Measurements from ENCODE around the gene RANGAP1. TPM values are rescaled to one million over a fixed set of nuclear protein-coding genes. Genes with fewer than 3 reads are reported as not detected.

Gene RANGAP1
- total and polyA plus RNA-seq, 7 donors: 18.7 to 64.8 (median 30.7) TPM

DNA sequence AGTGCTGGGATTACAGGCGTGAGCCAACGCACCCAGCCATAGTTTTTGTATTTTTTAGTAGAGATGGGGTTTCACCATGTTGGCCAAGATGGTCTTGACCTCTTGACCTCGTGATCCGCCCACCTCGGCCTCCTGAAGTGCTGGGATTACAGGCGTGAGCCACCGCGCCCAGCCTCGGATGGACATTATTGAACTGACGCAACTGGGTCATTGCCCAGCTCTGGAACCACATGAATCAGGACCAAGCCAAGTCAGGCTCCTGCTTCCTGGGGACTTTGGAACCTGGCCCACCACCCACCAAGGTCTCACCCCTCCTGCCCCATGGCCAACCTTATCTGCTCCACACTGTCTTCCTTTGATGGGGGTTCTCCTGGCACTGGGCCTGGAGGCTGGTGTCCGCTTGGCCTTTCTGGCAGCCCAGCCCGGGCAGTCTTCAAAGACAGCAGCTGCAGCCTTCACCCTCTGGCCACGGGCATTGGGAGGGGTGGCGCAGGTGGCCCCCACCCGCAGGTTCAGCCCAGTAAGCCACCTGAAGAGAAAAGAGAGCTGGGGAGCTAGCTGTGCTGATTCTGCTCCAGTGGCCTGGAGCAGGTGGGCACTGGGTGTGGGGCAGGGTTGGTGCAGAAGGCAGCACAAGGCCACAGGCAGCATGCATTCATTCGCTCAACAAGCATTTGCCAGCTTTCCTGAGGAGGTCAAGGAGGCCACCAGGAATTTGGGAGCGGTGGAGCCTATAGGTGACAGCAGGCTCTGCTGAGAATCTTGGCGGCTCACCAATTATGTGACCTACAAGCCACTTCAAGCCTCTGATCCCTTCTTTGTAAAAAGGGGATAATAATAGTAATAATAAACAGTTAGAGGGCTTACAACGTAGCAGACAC lies 50.9 kb downstream of the RANGAP1 start:
- Histone ChIP-seq H3K4me1 (peaks cover 0 to 25% (median 22%) of the 10 kb centered on the region in 4 donors), H3K27ac (no peak overlapping the region), H3K36me3 (peaks cover 0 to 16% (median 4%) of the 10 kb centered on the region in 4 donors), H3K27me3 (no peaks in the 10 kb centered on the region), H3K9me3 (no peaks in the 10 kb centered on the region), H3K4me3 (no peak overlapping the region)
- intact Hi-C loops (cut with DNase I): no loop called here
- DNase-seq: no peak
- no peak for TF ChIP-seq POLR2A (IDR thresholded peaks at IDR 0.05)
- no peak for TF ChIP-seq EP300 (IDR thresholded peaks at IDR 0.05)
- no peak for TF ChIP-seq POLR2AphosphoS5 (IDR thresholded peaks at IDR 0.05)
- no peak for TF ChIP-seq CTCF (IDR thresholded peaks at IDR 0.05)
- WGBS, 2 donors: 81 to 83% methylated on average over 19 of the region's 19 CpGs

DNA sequence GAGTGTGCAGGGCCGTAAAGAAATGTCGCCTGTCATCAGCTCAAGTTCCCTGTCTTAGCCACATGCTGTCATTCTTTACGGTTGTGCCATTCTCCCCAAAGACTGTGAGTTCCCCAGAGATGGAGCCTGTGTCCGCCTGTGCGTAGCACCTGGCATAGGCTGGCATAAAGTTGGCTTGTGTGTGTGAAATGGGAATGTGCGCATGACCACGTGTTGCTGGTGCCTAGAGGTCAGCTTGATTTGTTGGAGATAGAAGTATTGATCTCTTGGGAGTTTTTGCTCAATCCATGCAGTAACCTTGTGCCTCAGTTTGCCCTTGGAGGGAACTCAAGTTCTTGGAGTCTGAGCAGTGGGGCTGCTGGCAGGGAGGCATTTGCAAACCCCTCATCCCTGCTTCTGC lies 54.6 kb downstream of the RANGAP1 start:
- Histone ChIP-seq H3K9me3 (no peaks in the 10 kb centered on the region), H3K4me1 (peaks cover 0 to 2% (median under 1%) of the 10 kb centered on the region in 4 donors), H3K27me3 (no peaks in the 10 kb centered on the region), H3K27ac (no peak overlapping the region), H3K36me3 (peaks cover 7 to 44% (median 21%) of the 10 kb centered on the region in 4 donors), H3K4me3 (no peak overlapping the region)
- no peak for TF ChIP-seq CTCF (IDR thresholded peaks at IDR 0.05)
- TF ChIP-seq EP300 (IDR thresholded peaks at IDR 0.05): no peak
- no peak for TF ChIP-seq POLR2A (IDR thresholded peaks at IDR 0.05)
- no peak for TF ChIP-seq POLR2AphosphoS5 (IDR thresholded peaks at IDR 0.05)
- intact Hi-C loops (cut with DNase I): no loop called here
- no peak for DNase-seq
- WGBS, 2 donors: 78 to 85% methylated on average over 7 of the region's 7 CpGs

DNA sequence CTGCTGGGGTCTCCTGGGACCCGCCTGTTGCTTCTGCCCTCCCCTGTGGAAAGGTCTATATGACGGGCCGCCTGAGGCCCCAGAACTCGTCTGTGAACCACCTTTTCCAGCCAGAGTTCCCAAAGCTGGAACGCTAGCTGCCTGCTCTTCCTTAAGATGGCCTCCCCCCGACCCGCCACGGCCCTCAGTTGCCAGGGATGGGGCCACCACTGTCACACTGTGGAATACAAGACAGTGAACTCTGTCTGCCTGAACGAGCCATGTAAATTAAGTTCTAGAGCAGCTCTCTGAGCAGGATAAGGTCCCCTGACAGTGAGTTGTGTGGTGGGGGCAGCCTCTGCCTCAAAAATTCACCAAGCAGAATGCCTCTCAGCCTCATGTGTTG lies 55.6 kb downstream of the RANGAP1 start:
- H3K9me3 ChIP-seq: no peaks in the 10 kb centered on the region
- no peak overlapping the region for H3K4me3 ChIP-seq
- no peak for DNase-seq
- no peaks in the 10 kb centered on the region for H3K4me1 ChIP-seq
- H3K36me3 ChIP-seq: peaks cover 16 to 54% (median 30%) of the 10 kb centered on the region in 4 donors
- H3K27ac ChIP-seq: no peak overlapping the region
- TF ChIP-seq CTCF (IDR thresholded peaks at IDR 0.05): no peak
- no peak for TF ChIP-seq POLR2AphosphoS5 (IDR thresholded peaks at IDR 0.05)
- no peak for TF ChIP-seq EP300 (IDR thresholded peaks at IDR 0.05)
- TF ChIP-seq POLR2A (IDR thresholded peaks at IDR 0.05): no peak
- no peaks in the 10 kb centered on the region for H3K27me3 ChIP-seq
- intact Hi-C loops (cut with DNase I): no loop called here
- 90 to 92% methylated on average over 9 of the region's 9 CpGs for WGBS, 2 donors

- Histone ChIP-seq H3K27ac (no peak overlapping the region), H3K36me3 (peaks cover 21 to 59% (median 35%) of the 10 kb centered on the region in 4 donors), H3K4me1 (no peaks in the 10 kb centered on the region), H3K27me3 (no peaks in the 10 kb centered on the region), H3K4me3 (no peak overlapping the region), H3K9me3 (no peaks in the 10 kb centered on the region)
- no peak for TF ChIP-seq CTCF (IDR thresholded peaks at IDR 0.05)
- no peak for TF ChIP-seq POLR2AphosphoS5 (IDR thresholded peaks at IDR 0.05)
- no peak for TF ChIP-seq EP300 (IDR thresholded peaks at IDR 0.05)
- no peak for TF ChIP-seq POLR2A (IDR thresholded peaks at IDR 0.05)
- intact Hi-C loops (cut with DNase I): no loop called here
- WGBS, 2 donors: 72 to 80% methylated on average over 17 of the region's 17 CpGs
- DNase-seq: no peak
Observed at GRCh38 chr22:41229730-41230400, 56.1 kb downstream of the RANGAP1 start.

All from sigmoid colon (tissue), 7 donors.